NCI-H69 (cell line): ENCODE results near the gene OTUD7B.

ENCODE experiments used
- DNase-seq: peaks from one replicate; lab custom pipeline; 2025; lab: John Stamatoyannopoulos, UW

OTUD7B gene

GRCh38 chr1:149916193-149916897 is 94.2 kb downstream of the OTUD7B start:
- DNase-seq = no peak

DNA sequence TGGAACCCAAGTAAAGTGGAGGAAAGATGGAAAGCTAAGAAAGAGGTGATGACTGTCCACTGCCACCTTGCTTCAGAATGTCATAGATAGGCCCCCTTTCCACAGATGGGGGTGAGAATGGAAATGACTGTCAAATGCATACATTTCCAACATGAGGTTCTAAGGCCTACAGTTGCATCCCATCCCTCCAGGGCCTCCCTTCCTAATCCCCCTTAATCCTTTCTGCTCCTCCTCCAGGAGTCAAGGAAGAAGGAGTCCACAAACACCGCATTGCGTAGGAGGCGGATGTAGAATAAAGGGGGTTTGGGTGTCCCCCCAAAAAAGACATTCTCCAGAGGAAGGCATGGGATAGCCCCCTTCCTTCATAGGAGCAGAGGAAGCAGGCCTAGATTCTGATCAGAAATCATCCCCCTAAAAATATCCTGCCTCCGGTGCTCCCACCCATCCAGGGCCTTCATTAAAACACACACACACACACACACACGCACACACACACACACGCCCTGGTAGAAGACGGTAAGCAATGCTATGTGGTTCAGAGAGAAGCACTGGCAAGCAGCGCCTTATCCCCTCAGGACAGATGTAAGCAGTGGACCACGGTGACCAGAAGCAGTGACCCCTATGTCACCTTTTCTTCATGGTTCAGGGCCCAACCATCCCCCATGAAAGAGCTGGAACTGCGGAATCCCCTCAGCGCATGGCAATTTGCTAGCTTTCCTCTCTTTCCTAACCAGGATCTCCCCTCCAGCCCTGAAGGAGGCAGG is 94.9 kb downstream of the OTUD7B start:
- DNase-seq = no peak

DNA sequence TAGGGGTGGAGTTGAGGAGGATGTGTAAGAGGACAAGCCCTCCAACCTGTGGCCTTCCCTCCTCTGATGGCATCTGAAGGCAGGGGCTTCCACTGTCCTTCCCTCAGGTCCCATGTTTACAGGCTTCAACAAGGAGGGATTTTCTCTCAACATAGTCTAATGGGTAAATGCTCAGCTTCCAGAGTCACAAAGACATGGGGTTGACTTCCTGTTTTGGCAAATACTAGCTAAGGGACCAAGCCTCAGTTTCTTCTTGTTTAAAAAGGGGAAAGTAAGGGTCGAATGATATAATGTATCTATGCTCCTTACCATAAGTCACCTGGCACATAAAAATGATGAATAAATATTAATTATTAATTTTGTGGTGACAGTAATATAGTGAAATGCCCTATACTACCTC is 96.0 kb downstream of the OTUD7B start:
- no peak for DNase-seq

DNA sequence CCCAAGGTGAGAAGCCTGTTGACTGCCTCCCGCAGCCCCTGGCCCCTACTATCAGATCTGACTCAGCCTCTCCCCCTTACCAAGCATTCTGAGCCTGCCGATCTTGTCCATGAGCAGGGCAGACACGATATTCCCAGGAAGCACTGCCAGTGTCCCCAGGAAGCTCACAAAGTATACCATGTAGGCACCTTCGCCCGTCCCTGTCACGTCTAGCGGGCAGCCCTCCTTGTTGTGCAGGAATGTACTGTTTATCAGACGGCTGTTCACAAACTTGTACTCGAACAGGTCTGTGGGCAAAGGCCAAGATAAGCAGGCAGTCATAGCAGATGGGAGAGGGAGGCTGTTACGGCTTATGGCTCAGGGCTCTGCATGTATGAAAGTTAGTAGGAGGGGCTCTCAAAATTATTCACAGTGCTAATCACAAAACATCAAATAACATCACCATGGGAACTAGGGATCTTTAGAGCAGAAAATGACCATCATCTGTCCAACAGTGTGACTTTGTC is 103.9 kb downstream of the OTUD7B start:
- DNase-seq = no peak

- peak; percentile 23 for DNase-seq
These were observed 106.6 kb downstream of the OTUD7B start for GRCh38 chr1:149903836-149904491.

DNA sequence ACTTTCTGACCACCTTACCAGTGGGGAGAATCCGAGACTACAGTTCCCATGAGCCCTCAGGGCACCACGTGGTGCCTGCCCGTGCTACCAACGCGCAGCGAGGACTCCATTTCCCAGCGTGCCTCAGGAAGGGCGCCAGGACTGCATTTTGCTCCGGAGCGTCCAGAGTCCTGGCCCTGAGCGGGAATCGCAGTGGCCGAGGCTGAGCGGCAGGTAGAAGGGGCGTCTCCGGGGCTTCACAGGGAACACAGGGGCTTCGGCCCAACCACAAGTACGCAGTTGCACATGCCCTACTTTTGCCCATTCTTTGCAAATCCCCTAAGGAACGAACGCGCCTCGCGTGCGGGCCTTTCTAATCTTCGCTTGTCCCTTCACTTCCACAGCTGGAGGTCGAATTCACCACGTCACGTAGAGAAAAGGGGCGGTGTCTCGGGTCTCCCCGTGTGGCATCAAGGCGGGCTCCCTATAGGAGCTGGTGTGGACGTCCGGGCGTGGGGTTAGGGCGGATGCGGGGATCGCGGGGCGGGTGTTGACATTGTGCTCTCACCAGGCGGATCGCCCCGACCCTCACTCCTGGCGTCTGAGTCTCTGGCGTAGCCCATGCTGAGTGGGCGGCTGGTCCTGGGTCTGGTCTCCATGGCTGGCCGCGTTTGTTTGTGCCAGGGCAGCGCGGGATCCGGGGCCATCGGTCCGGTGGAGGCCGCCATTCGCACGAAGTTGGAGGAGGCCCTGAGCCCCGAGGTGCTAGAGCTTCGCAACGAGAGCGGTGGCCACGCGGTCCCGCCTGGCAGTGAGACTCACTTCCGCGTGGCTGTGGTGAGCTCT is 110.9 kb downstream of the OTUD7B start, which contains the start of gene BOLA1:
TSS of gene BOLA1 (plus strand) at position 109 of the 825 bp plus-strand sequence. CDS start at position 601, 492 bp downstream.
- peak; percentile 98 for DNase-seq

DNA sequence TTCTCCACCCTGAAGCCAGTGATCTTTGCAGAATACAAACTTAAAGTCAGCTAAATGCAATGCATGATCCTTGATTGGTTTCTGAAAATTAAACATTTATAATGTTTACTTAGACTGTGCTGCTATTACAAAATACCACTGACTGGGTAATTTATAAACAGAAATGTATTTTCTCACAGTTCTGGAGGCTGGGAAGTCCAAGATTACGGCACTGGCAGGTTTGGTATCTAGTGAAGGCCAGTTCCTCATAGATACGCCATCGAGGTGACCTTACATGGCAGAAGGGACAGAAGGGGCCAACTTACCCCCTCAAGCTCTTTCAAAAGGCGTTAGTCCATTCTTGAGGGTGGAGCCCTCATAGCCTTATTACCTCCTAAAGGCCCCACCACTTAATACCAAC is 114.0 kb downstream of the OTUD7B start:
- no peak for DNase-seq

DNA sequence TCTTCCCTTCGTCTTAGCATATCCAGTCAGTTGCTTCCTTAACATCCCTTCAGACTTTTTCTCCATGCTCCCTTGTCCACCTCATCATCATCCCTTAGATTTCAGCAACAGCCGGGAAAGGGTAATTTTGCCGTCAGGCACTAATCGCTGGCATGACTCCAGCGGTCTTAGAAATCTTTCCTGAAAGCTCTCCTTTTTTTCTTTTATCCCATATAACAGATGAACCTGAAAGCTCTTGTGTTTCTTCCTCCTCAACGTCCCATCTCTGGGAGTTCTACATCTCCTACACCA is 121.6 kb downstream of the OTUD7B start:
- peak; percentile 68 for DNase-seq

DNA sequence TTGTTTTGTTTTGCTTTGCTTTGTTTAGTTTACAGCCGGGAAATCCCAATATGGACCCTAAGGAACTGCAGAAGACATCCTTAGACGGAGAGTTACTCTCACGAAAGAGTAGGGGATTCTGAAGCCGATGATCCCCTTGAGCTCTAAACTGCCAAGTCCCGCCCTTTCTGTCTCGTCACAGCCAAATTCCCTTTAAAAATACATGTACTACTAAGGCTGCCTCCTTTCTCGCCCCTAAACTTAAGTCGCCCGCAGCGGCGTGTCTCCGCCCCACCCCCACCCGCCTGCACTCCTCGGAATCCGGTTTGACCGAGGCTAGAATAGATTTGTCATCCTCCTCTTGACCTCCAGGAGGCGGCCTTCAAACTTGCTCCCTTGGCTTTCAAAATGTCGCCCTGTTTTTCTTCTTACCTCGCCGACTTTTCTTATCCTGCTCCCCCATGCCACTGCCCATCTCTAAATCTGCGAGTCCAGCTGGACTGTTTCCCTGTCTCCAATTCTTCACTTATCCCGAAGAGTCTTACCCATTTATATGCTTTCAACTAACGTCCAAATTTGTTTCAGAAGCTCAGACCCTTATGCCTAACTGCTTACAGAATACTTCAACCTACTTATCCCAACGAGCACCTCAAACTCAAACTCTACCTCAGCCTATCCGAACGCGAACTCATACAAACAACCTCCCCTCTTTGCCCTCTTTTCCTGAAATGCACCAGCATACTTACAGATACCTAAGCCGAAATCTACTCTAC is 122.1 kb downstream of the OTUD7B start:
- peak; percentile 94 for DNase-seq
